HG03280 (cell line): ENCODE measurements around the gene KCNQ1.

ENCODE experiments used
- ATAC-seq: cut with Tn5 transposase; IDR thresholded peaks from one replicate; pipeline ENCODE4 v1.9.1; 2021; ENCODE audit warnings: mild to moderate bottlenecking, moderate library complexity; ENCODE audit not compliant: unreplicated experiment

Gene KCNQ1

DNA sequence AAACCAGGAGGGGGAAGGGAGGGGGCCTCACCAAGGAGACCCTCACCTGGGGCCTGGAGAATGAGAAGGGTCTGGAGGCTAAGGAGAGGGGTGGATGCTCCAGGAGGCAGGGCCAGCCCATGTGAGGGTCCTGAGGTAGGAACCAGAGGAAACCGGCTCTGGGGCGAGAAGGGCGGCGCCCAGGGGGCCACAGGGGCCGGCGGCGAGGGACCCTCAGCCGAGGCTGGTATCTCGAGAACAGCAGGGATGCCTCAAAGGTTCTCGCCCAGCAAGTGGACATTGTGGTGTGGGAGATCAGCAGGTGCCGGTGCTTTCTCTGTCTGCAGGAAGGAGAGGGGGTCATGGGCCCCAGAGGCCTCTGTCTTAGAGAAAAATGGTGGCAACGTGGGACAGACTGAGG is 392.8 kb downstream of the KCNQ1 start:
- ATAC-seq, result no peak

DNA sequence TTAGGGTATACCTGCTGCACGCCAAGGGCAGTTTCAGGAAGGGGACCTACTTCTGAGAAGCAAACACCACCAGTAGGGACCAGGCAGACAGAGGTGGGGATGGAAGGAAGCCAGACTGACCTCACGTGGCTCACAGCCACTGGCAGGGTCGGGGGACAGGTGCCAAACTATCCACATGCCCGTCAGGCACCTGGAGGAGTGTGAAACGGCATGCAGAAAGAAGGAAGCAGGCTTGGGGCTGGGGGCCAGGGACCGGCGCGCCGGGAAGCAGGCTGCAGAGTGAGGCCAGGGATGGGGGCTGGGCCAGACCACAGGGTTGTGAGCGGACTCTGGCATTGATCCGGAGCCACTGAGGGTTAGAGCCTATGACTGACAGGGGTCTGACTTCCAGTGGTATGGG is 393.3 kb downstream of the KCNQ1 start:
- no peak for ATAC-seq

DNA sequence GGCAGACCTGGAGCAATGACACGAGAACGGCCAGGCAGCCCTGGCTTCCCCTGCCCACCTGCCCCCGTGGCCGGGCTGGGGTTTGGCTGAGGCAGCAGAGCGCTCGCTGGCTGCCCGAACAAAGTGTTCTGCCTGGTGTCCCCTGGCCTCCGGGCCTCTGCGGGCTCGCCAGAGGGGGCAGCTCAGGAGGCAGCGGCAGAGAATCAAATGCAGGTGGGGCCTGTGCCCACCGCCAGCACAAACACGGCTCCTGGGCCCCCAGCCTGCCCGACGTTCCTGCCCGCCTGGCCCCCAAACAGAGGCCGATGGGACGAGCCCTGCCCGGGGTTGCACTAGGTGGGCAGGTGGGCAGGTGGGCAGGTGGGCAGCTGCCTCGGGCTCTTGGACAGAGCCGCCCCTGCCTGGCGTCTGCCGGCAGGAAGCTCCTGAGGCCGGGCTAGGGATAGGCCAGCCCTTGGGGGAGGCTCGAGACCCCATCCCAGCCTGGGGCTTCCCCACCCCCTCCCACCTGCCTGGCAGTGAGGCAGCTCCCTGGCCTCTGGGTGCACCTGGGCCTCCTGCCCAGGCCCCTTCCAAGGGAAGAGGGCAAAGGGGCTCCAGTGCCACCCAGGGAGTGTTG is 394.0 kb downstream of the KCNQ1 start:
- ATAC-seq, result no peak

DNA sequence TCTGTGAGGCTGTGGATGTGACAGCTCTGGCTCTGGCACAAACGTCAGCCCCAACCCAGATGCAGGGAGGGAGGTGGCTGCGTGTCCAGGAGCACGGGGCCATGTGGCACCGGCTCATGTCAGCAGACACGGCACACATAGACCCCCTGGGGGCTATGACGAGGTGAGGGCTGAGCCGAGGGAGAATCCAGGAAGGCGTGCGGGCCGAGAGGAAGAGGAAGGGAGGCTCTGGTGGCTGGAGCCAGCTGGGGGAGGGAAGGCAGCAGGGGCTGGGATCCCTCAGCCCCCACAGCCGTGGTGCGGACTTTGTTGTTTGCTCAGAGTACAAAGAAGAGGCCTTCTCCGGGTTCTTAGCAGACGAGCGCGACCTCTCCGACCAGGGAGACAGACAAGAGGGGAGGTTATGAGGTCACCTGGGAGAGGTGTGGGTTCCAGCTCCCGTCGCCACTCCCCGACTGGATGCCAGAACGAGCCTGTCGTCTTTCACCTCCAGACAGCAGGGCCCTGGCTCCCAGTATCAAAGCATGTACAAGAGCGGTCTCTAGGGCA is 394.7 kb downstream of the KCNQ1 start:
- ATAC-seq, result no peak

DNA sequence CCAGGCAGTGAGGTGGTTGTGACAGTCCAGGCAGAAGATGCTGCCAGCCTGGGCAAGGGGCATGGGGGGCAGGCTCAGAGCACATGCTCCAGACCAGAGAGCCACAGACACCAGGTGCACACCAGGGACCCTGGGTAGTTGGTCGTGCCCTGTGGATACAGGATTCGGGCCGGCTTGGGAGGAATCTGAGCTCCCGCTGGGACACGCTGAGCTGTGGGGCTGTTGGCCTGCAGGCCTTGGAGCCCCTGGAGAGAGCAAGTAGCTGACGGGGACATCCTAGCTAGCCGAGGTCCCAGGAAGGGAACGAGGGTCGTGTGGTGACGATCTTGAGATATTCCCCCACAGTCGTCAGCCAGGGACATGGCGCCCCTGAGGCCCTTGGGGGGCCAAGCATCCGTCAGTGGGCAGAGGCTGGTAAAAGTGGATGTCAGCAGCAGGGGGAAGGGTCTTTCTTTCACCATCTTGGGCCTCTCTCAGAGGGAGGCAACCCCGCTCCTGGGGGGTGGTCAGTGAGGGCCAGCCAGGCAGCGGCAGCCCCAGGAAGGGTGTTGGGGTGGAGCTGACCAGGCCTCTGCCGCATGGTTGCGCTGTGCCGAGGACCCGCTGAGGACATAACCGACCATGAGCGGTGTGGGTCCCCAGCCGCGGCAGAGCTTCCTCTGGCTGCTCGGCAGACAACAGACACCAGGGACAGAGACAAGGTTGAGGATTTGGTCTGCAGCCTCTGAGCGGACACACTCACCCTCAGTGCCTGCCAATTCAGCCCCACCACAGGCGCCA is 396.8 kb downstream of the KCNQ1 start:
- no peak for ATAC-seq

DNA sequence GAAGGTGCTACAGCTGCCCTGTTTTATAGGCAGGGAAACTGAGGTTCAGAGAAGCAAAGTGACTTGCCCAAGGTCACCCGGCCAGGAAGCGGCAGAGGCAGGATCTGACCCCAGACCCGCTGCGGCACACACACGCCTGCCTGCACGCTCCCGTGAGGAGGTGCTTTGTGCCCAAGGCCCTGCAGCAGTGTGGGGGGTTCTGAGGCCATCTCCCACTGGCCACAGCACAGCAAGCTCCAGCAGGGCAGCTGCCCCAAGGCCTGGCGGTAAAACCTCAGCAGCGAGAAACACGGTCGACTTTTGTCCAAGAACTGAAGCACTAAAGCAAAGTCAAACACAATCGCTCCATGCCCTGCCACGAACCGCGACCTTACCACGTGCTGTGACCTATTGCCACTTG is 398.1 kb downstream of the KCNQ1 start:
- no peak for ATAC-seq

DNA sequence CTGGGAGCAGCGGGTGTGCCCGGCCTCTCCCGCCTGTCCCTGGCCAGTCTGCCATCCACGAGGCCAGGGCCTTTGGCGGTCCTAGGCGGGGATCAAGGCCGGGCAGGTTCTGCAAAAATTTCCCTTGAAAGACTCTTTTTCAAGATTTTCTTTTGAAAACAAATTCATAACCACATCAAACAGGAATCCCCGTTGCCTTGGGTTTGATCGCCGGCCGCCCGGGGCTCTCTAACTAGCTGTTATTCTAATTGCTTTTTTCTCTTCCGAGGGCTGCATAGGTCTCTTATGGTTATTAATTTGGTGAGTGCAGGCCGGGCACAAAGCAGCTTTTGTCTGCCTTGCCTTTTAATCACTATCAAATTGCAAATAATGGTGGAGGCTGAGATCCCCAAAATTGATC is 398.7 kb downstream of the KCNQ1 start:
- ATAC-seq, result no peak

DNA sequence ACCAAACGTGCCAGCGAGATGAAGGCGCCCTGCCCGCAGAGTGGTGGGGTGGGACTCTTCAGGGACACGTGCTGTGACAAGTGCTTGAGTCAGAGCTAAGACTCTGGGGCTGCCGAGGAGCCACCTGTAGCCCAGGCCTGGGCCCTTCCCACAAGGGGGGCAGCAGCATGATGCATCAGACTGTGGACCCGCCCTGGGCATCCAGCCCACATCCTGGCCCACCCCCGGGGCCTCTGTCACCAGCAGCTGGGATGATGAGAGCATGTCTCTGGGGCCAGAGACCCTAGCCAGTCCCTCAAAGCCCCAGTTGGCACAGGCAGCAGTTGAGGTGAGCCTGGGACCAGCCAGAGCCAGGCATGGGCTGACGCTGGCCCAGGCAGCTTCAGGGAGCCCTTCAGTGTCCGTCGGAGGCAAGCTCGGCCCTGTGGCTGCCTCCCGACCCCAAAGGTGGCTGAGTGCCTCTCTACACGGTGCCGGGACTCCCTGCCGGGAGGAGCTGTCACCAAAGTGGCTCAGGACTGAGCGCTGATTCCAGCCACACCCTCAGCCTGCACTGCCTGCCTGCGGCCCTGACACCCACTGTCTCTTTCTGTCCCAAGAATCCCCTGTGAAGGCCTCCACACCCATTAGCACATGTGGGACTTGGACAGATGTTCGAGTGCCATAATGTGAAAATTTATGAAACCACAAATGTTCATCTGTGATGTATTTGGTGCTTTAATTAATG is 399.5 kb downstream of the KCNQ1 start:
- ATAC-seq, result no peak

DNA sequence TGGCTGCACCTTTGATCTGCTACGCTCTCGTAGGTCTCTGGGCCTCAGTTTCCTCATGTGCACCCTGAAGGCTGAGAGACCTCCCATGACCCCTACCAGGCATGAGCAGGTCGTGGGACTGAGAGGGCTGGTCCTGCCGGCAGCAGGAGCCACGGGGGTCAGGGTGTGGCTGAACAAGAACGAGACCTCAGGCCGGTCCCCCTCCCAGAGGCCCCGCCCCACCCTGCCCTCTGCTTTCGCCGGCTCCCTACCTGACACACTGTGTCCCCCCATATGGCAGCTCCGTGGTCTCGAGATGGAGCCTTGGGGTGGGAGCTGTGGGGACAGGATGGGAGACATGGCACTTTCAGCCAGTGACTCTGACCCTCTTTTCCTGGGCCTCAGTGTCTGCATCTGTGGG is 400.2 kb downstream of the KCNQ1 start:
- no peak for ATAC-seq

DNA sequence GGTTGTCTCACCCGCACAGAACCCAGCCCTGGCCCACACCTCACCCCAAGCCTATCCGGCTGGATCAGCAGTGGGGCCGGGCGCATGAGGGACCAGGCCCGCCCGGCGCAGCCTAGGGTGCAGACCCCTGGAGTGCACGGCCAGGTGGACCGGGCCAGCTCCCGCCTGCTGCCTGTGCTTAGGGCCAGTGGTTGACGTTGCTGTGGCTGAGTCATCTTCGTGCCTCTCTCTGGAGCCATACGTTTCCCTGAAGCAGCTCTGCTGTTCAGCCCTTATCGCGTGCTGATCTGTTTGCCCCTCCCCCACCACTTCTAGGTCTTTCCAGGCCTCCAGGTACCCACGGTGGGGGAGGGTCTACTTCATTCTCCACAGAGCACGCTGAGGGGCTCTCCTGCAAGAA is 401.2 kb downstream of the KCNQ1 start:
- ATAC-seq, result no peak

DNA sequence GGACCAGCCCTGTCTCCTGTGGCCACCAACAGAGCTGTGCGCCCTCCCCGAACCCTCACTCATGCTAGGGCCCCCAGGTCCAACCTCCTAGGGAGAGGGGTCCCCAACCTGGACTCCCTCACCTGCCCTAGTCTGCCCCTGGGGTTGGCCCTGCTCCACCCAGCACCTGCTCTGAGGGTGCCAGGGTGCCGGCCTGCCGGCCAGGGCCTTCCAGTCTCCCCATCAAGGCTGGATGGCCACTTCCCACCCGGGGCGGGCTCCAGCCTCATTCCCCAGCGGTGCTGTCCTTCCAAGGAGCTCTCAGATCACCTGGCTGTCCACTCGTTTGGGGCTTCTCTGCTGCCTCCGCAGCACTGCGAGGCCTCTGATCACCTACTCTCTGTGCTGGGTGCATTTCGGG is 401.7 kb downstream of the KCNQ1 start:
- ATAC-seq, result no peak

DNA sequence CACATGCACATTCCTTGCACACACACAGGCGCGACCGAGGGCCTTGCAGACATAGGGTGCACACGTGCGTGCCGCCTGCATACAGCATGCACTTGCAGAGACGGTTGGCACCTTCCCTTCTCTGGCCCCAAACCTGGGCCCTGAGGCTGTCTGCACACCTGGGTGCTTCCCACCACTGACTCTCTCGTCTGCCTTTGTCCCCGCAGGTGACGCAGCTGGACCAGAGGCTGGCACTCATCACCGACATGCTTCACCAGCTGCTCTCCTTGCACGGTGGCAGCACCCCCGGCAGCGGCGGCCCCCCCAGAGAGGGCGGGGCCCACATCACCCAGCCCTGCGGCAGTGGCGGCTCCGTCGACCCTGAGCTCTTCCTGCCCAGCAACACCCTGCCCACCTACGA is 402.8 kb downstream of the KCNQ1 start:
- ATAC-seq, result no peak

DNA sequence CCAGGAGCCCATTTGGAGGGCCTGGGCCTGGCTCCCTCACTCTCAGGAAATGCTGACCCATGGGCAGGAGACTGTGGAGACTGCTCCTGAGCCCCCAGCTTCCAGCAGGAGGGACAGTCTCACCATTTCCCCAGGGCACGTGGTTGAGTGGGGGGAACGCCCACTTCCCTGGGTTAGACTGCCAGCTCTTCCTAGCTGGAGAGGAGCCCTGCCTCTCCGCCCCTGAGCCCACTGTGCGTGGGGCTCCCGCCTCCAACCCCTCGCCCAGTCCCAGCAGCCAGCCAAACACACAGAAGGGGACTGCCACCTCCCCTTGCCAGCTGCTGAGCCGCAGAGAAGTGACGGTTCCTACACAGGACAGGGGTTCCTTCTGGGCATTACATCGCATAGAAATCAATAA is 403.7 kb downstream of the KCNQ1 start:
- no peak for ATAC-seq

DNA sequence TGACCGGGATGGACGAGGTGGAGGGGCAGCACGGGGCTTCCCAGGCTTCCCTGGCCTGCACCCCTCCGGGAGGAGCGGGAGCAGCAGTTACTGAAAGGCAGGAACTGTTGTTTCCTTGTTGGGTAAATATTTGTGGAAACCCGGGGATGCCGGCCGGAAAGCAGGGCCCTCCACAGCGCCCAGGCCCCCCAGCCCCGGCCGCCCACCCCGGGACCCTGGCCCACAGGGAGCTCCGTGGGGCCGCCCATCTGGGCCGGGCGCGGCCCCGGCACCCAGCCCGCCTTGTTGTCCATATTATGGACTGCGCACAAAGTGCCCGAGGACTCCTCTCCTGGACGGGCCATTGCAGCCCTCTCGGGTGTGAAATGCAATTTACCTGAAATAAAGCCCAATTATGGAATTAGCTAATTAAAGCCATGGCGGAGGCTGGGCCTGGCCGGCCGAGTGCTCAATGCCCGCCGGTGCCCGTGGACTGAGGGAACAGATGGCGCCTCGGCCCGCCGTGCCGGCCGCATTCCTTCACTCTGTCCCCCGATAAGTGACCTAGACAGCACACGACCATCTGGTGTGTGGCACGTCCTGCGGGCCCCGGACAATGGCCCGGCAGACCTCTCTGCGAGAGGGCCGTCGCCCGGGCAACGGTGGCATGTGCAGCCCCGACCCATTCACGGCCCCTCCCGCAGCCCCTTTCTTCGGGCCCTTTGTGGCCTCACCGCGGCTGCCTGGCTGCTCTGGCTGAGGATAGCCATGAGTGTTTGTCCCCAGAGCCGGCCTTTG is 405.4 kb downstream of the KCNQ1 start:
- no peak for ATAC-seq

DNA sequence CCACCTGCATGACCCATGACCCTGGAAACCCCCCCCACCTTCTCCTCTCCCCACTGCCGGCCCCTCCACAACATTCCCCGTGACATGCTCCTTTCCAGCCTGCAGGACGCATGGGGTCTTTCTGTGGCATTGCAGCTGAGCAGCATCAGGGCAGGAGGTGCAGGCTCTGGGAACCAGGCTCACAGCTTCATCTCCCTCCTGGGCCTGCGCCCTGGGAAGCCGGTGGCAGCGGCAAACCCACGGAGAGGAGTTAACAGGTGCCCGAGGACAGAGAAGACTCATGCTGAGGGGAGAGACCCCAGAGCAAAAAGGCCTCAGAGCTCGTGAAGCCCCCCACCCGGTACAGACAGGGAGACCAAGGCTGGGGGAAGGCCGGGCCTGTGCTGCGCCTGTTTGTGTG is 408.6 kb downstream of the KCNQ1 start:
- ATAC-seq, result no peak

DNA sequence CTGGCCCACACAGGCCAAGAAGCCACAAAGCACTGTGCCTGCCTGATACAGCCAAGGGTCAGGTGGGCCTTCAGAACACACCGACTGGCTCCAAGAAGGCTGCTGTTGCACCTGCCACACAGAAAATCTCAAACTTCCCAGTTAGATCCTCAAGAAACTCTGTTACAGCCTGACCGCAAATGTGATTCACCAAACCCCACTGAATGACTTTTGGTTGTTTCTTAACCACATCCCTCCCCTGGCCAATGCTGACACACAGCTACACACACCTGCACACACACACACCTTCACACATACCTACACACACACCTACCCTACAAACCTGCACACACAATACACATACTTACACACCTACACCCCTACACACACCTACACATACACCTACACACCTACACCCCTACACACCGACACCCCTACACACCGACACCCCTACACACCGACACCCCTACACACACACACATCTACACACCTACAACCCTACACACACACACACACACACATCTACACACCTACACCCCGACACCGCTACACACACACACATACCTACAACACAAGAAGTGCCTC is 409.3 kb downstream of the KCNQ1 start:
- no peak for ATAC-seq

DNA sequence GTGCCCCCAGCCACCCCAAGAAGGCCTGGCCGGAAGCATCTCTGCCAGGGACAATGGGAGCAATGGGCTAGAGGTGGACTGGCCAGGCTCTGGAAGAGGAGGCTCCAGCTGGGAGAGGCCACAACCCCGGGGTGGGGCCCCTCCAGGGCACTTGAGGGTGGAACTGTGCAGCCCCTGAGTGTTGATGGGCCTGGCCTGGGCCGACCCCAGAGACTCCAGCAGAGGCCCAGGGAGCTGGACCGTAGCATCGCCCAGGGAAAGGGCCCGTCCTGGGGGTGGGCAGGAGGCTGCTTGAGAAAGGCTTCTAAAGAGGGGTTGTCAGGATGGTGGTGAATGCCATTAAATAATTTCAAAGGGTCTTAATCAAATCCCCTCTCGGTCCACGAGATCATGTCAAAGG is 410.4 kb downstream of the KCNQ1 start:
- ATAC-seq, result no peak

DNA sequence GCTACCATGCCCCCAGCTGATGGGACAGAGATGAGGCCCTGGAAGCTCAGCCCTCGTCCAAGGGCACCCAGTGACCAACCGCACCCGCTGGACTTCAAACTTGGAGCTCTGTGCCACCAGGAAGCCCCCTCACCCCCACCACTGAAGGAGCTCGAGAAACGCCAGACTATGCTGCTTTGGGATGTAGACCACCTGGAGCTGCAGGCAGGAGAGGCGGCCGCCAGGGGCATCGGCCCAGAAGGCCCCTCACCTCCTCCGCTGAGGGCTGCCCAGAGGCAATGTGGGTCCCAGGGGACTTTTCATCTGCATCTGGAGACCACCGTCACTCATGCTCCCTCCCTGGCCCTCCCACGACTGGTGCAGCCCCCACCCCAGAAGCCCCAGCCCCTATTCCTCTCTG is 412.5 kb downstream of the KCNQ1 start:
- ATAC-seq, result no peak

DNA sequence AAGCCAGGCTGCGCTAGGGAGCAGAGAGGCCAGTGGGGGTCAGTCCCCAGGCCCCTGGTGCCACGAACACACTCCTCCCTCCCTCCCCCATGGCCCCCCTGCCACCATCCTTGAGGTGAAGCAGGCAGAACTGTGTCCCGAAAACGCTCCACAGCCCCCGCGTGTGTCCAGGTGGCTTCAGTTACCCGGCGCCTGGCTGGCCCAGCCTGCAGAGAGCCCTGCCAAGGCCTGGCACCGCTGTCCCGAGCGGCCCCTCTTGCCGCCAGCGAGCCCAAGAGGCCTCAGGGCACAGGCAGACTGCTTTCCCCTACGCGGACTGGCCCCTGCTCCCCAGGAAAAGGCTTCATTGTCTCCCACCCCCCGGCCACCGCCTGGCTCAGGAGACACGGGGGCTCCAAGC is 413.1 kb downstream of the KCNQ1 start:
- no peak for ATAC-seq

DNA sequence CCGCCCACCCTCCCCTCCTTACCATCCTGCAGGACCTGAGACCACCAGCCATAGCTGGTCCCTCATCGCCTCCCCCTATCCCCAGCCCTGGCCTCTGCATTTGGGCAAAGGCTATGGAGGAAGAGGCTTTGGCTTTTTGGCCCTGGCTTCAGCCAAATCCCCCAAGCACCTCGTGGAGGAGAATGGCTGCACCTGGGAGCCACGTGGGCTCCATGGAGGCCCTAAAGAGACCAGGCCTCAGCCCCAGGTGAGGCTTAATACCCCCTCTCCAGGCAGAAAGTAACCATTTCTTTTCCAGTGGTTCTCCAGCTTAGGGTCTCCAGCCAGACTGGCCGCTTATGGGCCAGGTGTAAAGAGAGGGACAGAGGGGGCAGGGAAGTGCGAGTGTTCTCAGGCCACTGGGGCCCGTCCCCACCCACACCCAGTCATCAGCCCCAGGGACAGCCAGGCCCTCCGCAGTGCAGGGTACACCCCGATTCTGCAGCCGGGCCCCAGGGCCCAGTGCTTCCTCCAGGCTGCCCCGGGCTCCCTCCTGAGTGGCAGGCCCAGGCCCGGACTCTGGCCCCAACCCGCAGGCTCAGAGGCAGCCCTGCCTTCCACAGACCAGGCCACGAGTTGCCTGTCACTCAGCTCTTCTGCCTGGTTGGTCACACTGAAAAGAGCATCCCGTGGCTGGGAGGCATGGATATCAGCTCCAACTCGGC is 414.3 kb downstream of the KCNQ1 start:
- ATAC-seq, result no peak
